GM12878 (cell line): ENCODE data around the gene UBAC2. TPM values are rescaled to one million over a fixed set of nuclear protein-coding genes. Genes with fewer than 3 reads are reported as not detected.

Experiments
- ATAC-seq: fragments of 200-7000 bp; cut with Tn5 transposase; 3 replicates; pipeline ENCODE4 v1.9.1; 2020; ENCODE audit warnings: mild to moderate bottlenecking, moderate library complexity
- BruUV-seq: library from RNA; stranded (reverse); fragments of 400-500 nt; replicated peaks from 2 replicates; lab custom pipeline; 2021; lab: Mats Ljungman, UMichigan
- CTCF ChIA-PET: fragments of 300-600 bp; sonication (Branson Sonifier 250); formaldehyde crosslinking; extraction: SDS; loops from one replicate; lab custom pipeline; 2021; ENCODE audit warnings: inconsistent platforms; lab: Yijun Ruan, JAX
- POLR2A ChIA-PET: fragments of 350-600 bp; formaldehyde crosslinking; extraction: SDS; loops from one replicate; lab custom pipeline; 2021; ENCODE audit warnings: inconsistent platforms; lab: Charles Lee
- RAD21 ChIA-PET: fragments of 300-600 bp; sonication (Branson Sonifier 250); formaldehyde crosslinking; loops from one replicate; lab custom pipeline; 2023; ENCODE audit warnings: antibody characterized with exemption; ENCODE audit not compliant: unreplicated experiment; lab: Charles Lee
- SMC1A ChIA-PET: fragments of 300-600 bp; sonication (Branson Sonifier 250); formaldehyde crosslinking; loops from one replicate; lab custom pipeline; 2023; ENCODE audit not compliant: unreplicated experiment, uncharacterized antibody; lab: Charles Lee
- DNase-seq: peaks from one replicate; pipeline ENCODE4 v3.0.0-alpha.2; 2011; ENCODE audit warnings: low read depth, low spot score
- FAIRE-seq: peaks from 3 replicates; lab custom pipeline; 2011; peaks lifted over from hg19 to GRCh38; lab: Jason Lieb, UNC
- H2AFZ ChIP-seq: 2 replicates; pipeline ENCODE4 v1.6.0; 2011; ENCODE audit warnings: low read depth, low read length, control low read depth; ENCODE audit not compliant: control insufficient read depth
- H3K27ac ChIP-seq: 2 replicates; pipeline ENCODE4 v1.5.1; 2011; ENCODE audit warnings: control low read depth; ENCODE audit not compliant: control insufficient read depth, insufficient read depth
- H3K27me3 ChIP-seq, 2 experiments: replicated peaks in 1 of 2; 2 replicates each; pipeline versions ENCODE4 v1.6.0 to v1.6.1; 2011; ENCODE audit warnings: low read length in 1 of 2; ENCODE audit not compliant: control insufficient read depth in 2 of 2, insufficient read depth in 2 of 2
- H3K36me3 ChIP-seq, 2 experiments: 2 replicates each; pipeline ENCODE4 v1.5.1; 2011; ENCODE audit warnings: low read length in 1 of 2; ENCODE audit not compliant: control insufficient read depth in 2 of 2, insufficient read depth in 2 of 2
- H3K4me1 ChIP-seq: 2 replicates; pipeline ENCODE4 v1.6.1; 2011; ENCODE audit warnings: mild to moderate bottlenecking, low read length, moderate library complexity, mixed read lengths; ENCODE audit not compliant: control insufficient read depth, insufficient read depth
- H3K4me2 ChIP-seq: 2 replicates; pipeline ENCODE4 v1.6.0; 2011; ENCODE audit warnings: control low read depth; ENCODE audit not compliant: control insufficient read depth, insufficient read depth
- H3K4me3 ChIP-seq: fragments of 200-600 bp; sonication (generic); 2 replicates; pipeline ENCODE4 v1.5.1; 2016
- H3K79me2 ChIP-seq: 2 replicates; pipeline ENCODE4 v1.6.0; 2011; ENCODE audit warnings: low read length; ENCODE audit not compliant: control insufficient read depth, insufficient read depth
- H3K9ac ChIP-seq: 2 replicates; pipeline ENCODE4 v1.8.0; 2011; ENCODE audit warnings: low read length, control low read depth, mixed read lengths; ENCODE audit not compliant: control insufficient read depth, insufficient read depth
- H3K9me3 ChIP-seq: replicated peaks from 3 replicates; pipeline ENCODE4 v1.5.1; 2011; ENCODE audit warnings: mild to moderate bottlenecking, low read length; ENCODE audit not compliant: control insufficient read depth, insufficient read depth
- H4K20me1 ChIP-seq: 2 replicates; pipeline ENCODE4 v1.6.0; 2011; ENCODE audit not compliant: control insufficient read depth, insufficient read depth
- ASH2L ChIP-seq: fragments of 300-600, 200-600 bp; sonication (generic); IDR thresholded peaks from 2 replicates; pipeline ENCODE4 v1.6.1; 2017; ENCODE audit warnings: low read depth, mild to moderate bottlenecking, borderline replicate concordance
- ATF2 ChIP-seq: IDR thresholded peaks from 2 replicates; pipeline ENCODE4 v1.6.1; 2012; ENCODE audit warnings: low read length, inconsistent platforms
- CBX3 ChIP-seq: fragments of 200-600 bp; sonication (generic); IDR thresholded peaks from 2 replicates; pipeline ENCODE4 v1.6.1; 2016; ENCODE audit warnings: low read depth, borderline replicate concordance
- FOXM1 ChIP-seq: IDR thresholded peaks from 2 replicates; pipeline ENCODE4 v1.6.1; 2012; ENCODE audit warnings: low read depth, mild to moderate bottlenecking, inconsistent platforms, low read length, moderate library complexity
- IKZF1 ChIP-seq: fragments of 450-650 bp; conservative IDR thresholded peaks from 2 replicates; pipeline ENCODE4 v1.6.1; 2017; ENCODE audit warnings: antibody characterized with exemption, mild to moderate bottlenecking
- SKIL ChIP-seq: fragments of 450-650 bp; IDR thresholded peaks from 2 replicates; pipeline ENCODE4 v1.6.1; 2017; ENCODE audit warnings: mild to moderate bottlenecking, low read depth, inconsistent platforms; ENCODE audit not compliant: poor library complexity, severe bottlenecking
- SMC3 ChIP-seq: IDR thresholded peaks from 2 replicates; pipeline ENCODE4 v1.6.1; 2011; ENCODE audit warnings: low read length, improper control_type of control experiment, borderline replicate concordance
- USF2 ChIP-seq: IDR thresholded peaks from 2 replicates; pipeline ENCODE4 v1.6.1; 2011; ENCODE audit warnings: low read depth, low read length, improper control_type of control experiment, borderline replicate concordance
- ZNF24 ChIP-seq: fragments of 450-650 bp; IDR thresholded peaks from 2 replicates; pipeline ENCODE4 v1.6.1; 2017; ENCODE audit warnings: antibody characterized with exemption, mild to moderate bottlenecking
- WGBS: methylation state at CpG from one replicate; pipeline ENCODE4 v1.1.6; 2016; ENCODE audit warnings: low lambda C conversion rate; ENCODE audit not compliant: insufficient replicate concordance, insufficient coverage; ENCODE audit errors: missing lambda C conversion rate; 5-methylcytosine and 5-hydroxymethylcytosine counted together
- in situ Hi-C: fragments of 300-500 bp; cut with MboI; formaldehyde crosslinking; loops from 9 replicates; pipeline ENCODE4 v1.14.3; 2018; ENCODE audit warnings: mixed read lengths
- intact Hi-C: fragments of 100-400 bp; cut with micrococcal nuclease; formaldehyde crosslinking; loops from one replicate; pipeline ENCODE4 v1.14.2; 2022; ENCODE audit not compliant: unreplicated experiment
- polyA plus RNA-seq, 11 experiments: library from polyadenylated mRNA; depleted of rRNA in 4 of 11; unstranded in 6 of 11; stranded (reverse) in 5 of 11; fragments of >200 nt; fragmentation: Nextera tagmentation in 4 of 11; fragmentation: Illumina TruSeq in 1 of 11; extraction: Ambion mirVana in 4 of 11; extraction: Trizol in 1 of 11; gene quantifications; 1 replicate in 1 of 11; 2 replicates in 10 of 11; pipeline versions ENCODE4 v1.2.1 to v1.2.3, GENCODE V29; 2011 to 2016; ENCODE audit warnings: inconsistent platforms in 2 of 11, missing spikeins in 2 of 11, low read depth in 1 of 11
- total RNA-seq, 4 experiments: library from RNA; depleted of rRNA in 3 of 4; stranded (reverse); fragments of >200 nt in 3 of 4; fragmentation: Illumina TruSeq in 1 of 4; extraction: Trizol in 1 of 4; gene quantifications; 2 replicates each; pipeline versions ENCODE4 v1.2.1 to v1.2.3, GENCODE V29; 2013 to 2021

The UBAC2 gene
- total and polyA plus RNA-seq, 10 of the 15 experiments (the other 5 are each of a cell fraction or from before 2014, with no cell fraction given), result 3.0 to 54.6 (median 17.4) TPM

GRCh38 chr13:99162567-99163361 is 37.9 kb upstream of the UBAC2 start (continued):
- TF ChIP-seq ASH2L (no peak), SMC3 (no peak), IKZF1 (no peak), ZNF24 (no peak), FOXM1 (no peak), USF2 (no peak)

- Histone ChIP-seq H3K27me3 (peaks cover 0 to 6% of the 10 kb centered on the region in 2 experiments; a peak in 3 of 4 replicates), H3K9me3 (no peaks in the 10 kb centered on the region), H4K20me1 (no peaks in the 10 kb centered on the region), H3K4me2 (no peak overlapping the region), H3K9ac (no peak overlapping the region), H3K27ac (no peak overlapping the region), H3K79me2 (no peaks in the 10 kb centered on the region), H3K4me3 (no peak overlapping the region), H3K36me3 (no peaks in the 10 kb centered on the region), H3K4me1 (no peaks in the 10 kb centered on the region), H2AFZ (no peak overlapping the region)
- ATAC-seq (no peak), FAIRE-seq (no peak), DNase-seq (no peak)
- 35% methylated on average over 5 of the region's 5 CpGs for WGBS
- POLR2A ChIA-PET, result no interaction called here
- CTCF ChIA-PET, result interaction anchor here (2.3 kb wide), 1 partner anchor 12 kb away, joined by 5 read pairs; no protein-coding TSS in a partner anchor
- RAD21 ChIA-PET, result no interaction called here
- SMC1A ChIA-PET, result interaction anchor here (1.1 kb wide), 1 partner anchor 9 kb away, joined by 3 read pairs; no protein-coding TSS in a partner anchor
- intact Hi-C loops, result no loop called here
- in situ Hi-C loops, result no loop called here
- TF ChIP-seq ATF2 (no peak), SKIL (no peak), CBX3 (no peak)
- no TSS peak for BruUV-seq
These were observed 36.4 kb upstream of the UBAC2 start for GRCh38 chr13:99164226-99164625.
